GM12878 (cell line): ENCODE measurements around the gene CHD5. TPM values are rescaled to one million over a fixed set of nuclear protein-coding genes. Genes with fewer than 3 reads are reported as not detected.

ENCODE experiments used
- CUX1 ChIP-seq: IDR thresholded peaks from 2 replicates; pipeline ENCODE4 v1.6.1; 2012; ENCODE audit warnings: improper control_type of control experiment, low read depth, low read length; ENCODE audit not compliant: insufficient replicate concordance
- EED ChIP-seq: sonication (generic); IDR thresholded peaks from 2 replicates; pipeline ENCODE4 v1.6.1; 2016; ENCODE audit warnings: antibody characterized with exemption, low read depth
- ELK1 ChIP-seq: IDR thresholded peaks from 2 replicates; pipeline ENCODE4 v1.6.1; 2012; ENCODE audit warnings: low read depth, low read length, improper control_type of control experiment
- FOS ChIP-seq: IDR thresholded peaks from 3 replicates; pipeline ENCODE4 v1.6.1; 2011; ENCODE audit warnings: borderline replicate concordance; ENCODE audit not compliant: insufficient read length; ENCODE audit errors: extremely low read depth
- MLLT1 ChIP-seq: fragments of 450-650 bp; IDR thresholded peaks from 2 replicates; pipeline ENCODE4 v1.6.1; 2016; ENCODE audit warnings: mild to moderate bottlenecking
- RB1 ChIP-seq: fragments of 450-650 bp; formaldehyde crosslinking; IDR thresholded peaks from 2 replicates; pipeline ENCODE4 v1.6.1; 2017; ENCODE audit warnings: mild to moderate bottlenecking, borderline replicate concordance
- SMC3 ChIP-seq: IDR thresholded peaks from 2 replicates; pipeline ENCODE4 v1.6.1; 2011; ENCODE audit warnings: low read length, improper control_type of control experiment, borderline replicate concordance
- ZBED1 ChIP-seq: IDR thresholded peaks from 2 replicates; pipeline ENCODE4 v1.6.1; 2016; ENCODE audit warnings: borderline replicate concordance
- polyA plus RNA-seq, 11 experiments: library from polyadenylated mRNA; depleted of rRNA in 4 of 11; unstranded in 6 of 11; stranded (reverse) in 5 of 11; fragments of >200 nt; fragmentation: Nextera tagmentation in 4 of 11; fragmentation: Illumina TruSeq in 1 of 11; extraction: Ambion mirVana in 4 of 11; extraction: Trizol in 1 of 11; gene quantifications; 1 replicate in 1 of 11; 2 replicates in 10 of 11; pipeline versions ENCODE4 v1.2.1 to v1.2.3, GENCODE V29; 2011 to 2016; ENCODE audit warnings: inconsistent platforms in 2 of 11, missing spikeins in 2 of 11, low read depth in 1 of 11
- total RNA-seq, 4 experiments: library from RNA; depleted of rRNA in 3 of 4; stranded (reverse); fragments of >200 nt in 3 of 4; fragmentation: Illumina TruSeq in 1 of 4; extraction: Trizol in 1 of 4; gene quantifications; 2 replicates each; pipeline versions ENCODE4 v1.2.1 to v1.2.3, GENCODE V29; 2013 to 2021
- TF ChIP-seq, protein P1 (sequence below): fragments of 450-650 bp; formaldehyde crosslinking; IDR thresholded peaks from 2 replicates; pipeline ENCODE4 v1.5.0; 2022; ENCODE audit warnings: mild to moderate bottlenecking, missing genetic modification characterization
- TF ChIP-seq, protein P2 (sequence below): fragments of 150-350 bp; IDR thresholded peaks from 2 replicates; pipeline ENCODE4 v1.6.1; 2016; ENCODE audit warnings: low read depth, low read length

CHD5 gene
- total and polyA plus RNA-seq, 10 of the 15 experiments (the other 5 are each of a cell fraction or from before 2014, with no cell fraction given), result 0.03 to 0.49 (median 0.13) TPM; not detected in 3

DNA sequence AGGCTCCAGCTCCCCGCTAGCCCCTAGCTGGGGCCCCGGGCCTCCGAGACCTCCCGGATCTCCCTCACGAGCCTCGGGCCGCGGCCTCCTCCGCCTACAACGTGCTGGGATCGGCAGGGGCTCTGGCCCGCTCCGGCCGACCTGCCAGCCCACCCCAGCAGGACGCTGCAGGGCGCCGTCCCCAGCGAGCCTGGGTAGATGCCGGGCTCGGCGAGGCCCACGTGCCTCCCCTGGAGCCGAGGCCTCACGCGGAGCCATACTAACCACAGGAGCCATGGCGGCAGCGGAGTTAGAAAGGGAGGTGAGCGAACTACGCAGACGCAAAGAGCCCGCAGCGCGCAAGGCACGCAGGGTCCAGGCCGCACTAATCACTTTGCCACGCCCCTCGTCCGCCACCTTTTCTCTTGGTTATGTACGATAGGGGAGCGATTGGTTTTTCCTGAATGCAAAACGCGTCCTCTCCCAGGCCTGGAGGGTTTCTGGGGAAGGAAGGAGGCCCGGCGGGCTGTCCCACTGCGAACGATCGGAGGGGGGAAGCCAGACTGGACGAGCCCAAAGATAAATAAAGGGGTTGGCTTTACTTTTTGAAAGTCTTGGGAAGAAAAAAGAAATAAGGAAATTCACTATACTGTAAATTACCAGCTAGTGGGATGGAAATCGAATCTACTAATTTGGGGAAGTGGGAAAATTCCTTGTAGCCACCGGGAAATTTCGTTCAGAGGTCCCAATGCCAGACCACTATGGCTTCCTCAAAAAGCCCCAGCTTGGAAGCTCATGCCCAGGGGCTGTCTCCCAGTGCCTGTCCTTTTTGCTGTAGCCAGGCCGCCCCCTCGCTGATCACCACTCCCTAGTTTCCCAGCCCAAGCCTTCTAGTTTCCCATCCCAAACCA, 19.4 kb upstream of the CHD5 start, which contains the start of gene RPL22 (continued):
- TF ChIP-seq CUX1 (peak; percentile 99), ELK1 (no peak; the same call in 1 of the 2 replicates), EED (peak; percentile 49), ZBED1 (no peak), MLLT1 (peak; percentile 100), RB1 (peak; percentile 58; the same call in 1 of the 2 replicates), FOS (no peak), SMC3 (no peak)
- TF ChIP-seq, protein P1, sequence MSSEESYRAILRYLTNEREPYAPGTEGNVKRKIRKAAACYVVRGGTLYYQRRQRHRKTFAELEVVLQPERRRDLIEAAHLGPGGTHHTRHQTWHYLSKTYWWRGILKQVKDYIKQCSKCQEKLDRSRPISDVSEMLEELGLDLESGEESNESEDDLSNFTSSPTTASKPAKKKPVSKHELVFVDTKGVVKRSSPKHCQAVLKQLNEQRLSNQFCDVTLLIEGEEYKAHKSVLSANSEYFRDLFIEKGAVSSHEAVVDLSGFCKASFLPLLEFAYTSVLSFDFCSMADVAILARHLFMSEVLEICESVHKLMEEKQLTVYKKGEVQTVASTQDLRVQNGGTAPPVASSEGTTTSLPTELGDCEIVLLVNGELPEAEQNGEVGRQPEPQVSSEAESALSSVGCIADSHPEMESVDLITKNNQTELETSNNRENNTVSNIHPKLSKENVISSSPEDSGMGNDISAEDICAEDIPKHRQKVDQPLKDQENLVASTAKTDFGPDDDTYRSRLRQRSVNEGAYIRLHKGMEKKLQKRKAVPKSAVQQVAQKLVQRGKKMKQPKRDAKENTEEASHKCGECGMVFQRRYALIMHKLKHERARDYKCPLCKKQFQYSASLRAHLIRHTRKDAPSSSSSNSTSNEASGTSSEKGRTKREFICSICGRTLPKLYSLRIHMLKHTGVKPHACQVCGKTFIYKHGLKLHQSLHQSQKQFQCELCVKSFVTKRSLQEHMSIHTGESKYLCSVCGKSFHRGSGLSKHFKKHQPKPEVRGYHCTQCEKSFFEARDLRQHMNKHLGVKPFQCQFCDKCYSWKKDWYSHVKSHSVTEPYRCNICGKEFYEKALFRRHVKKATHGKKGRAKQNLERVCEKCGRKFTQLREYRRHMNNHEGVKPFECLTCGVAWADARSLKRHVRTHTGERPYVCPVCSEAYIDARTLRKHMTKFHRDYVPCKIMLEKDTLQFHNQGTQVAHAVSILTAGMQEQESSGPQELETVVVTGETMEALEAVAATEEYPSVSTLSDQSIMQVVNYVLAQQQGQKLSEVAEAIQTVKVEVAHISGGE (CRISPR knock-in tag), result no peak
- TF ChIP-seq, protein P2, sequence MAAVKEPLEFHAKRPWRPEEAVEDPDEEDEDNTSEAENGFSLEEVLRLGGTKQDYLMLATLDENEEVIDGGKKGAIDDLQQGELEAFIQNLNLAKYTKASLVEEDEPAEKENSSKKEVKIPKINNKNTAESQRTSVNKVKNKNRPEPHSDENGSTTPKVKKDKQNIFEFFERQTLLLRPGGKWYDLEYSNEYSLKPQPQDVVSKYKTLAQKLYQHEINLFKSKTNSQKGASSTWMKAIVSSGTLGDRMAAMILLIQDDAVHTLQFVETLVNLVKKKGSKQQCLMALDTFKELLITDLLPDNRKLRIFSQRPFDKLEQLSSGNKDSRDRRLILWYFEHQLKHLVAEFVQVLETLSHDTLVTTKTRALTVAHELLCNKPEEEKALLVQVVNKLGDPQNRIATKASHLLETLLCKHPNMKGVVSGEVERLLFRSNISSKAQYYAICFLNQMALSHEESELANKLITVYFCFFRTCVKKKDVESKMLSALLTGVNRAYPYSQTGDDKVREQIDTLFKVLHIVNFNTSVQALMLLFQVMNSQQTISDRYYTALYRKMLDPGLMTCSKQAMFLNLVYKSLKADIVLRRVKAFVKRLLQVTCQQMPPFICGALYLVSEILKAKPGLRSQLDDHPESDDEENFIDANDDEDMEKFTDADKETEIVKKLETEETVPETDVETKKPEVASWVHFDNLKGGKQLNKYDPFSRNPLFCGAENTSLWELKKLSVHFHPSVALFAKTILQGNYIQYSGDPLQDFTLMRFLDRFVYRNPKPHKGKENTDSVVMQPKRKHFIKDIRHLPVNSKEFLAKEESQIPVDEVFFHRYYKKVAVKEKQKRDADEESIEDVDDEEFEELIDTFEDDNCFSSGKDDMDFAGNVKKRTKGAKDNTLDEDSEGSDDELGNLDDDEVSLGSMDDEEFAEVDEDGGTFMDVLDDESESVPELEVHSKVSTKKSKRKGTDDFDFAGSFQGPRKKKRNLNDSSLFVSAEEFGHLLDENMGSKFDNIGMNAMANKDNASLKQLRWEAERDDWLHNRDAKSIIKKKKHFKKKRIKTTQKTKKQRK, result peak; percentile 62
